GM18505 (cell line): Measurements from ENCODE around the gene CHRNA9.
A peak's percentile ranks its signal among the peaks of the same experiment; 100 is the strongest.

Experiments
- ATAC-seq: cut with Tn5 transposase; IDR thresholded peaks from one replicate; pipeline ENCODE4 v1.9.1; 2021; ENCODE audit not compliant: unreplicated experiment
- POLR2A ChIP-seq: IDR thresholded peaks from 4 replicates; pipeline ENCODE4 v1.6.1; 2011; ENCODE audit warnings: borderline replicate concordance; ENCODE audit not compliant: insufficient read depth, insufficient read length; ENCODE audit errors: extremely low read depth

The CHRNA9 gene

GRCh38 chr4:40305328-40306170 is 29.6 kb upstream of the CHRNA9 start:
- TF ChIP-seq POLR2A, result no peak
- ATAC-seq, result peak; percentile 40

GRCh38 chr4:40306226-40306625 is 28.9 kb upstream of the CHRNA9 start:
- TF ChIP-seq POLR2A, result no peak

GRCh38 chr4:40306976-40307375 is 28.2 kb upstream of the CHRNA9 start:
- TF ChIP-seq POLR2A, result no peak
- ATAC-seq, result no peak

More at GRCh38 chr4:40306226-40306625, 28.9 kb upstream of the CHRNA9 start:
- no peak for ATAC-seq

- peak; percentile 33 for TF ChIP-seq POLR2A
- ATAC-seq, result peak; percentile 23
These were observed 27.3 kb upstream of the CHRNA9 start for GRCh38 chr4:40307627-40308497.

- TF ChIP-seq POLR2A, result no peak
- no peak for ATAC-seq
These were observed 26.5 kb upstream of the CHRNA9 start for GRCh38 chr4:40308528-40309122.

- TF ChIP-seq POLR2A, result no peak
- no peak for ATAC-seq
These were observed 25.8 kb upstream of the CHRNA9 start for GRCh38 chr4:40309250-40309774.

- no peak for ATAC-seq
- TF ChIP-seq POLR2A, result no peak
These were observed 24.9 kb upstream of the CHRNA9 start for GRCh38 chr4:40310225-40310624.

GRCh38 chr4:40311811-40312346 is 23.3 kb upstream of the CHRNA9 start:
- no peak for ATAC-seq
- no peak for TF ChIP-seq POLR2A

GRCh38 chr4:40314951-40315350 is 20.2 kb upstream of the CHRNA9 start:
- ATAC-seq, result no peak
- no peak for TF ChIP-seq POLR2A

GRCh38 chr4:40316333-40316781 is 18.8 kb upstream of the CHRNA9 start:
- ATAC-seq, result peak; percentile 30
- no peak for TF ChIP-seq POLR2A

- TF ChIP-seq POLR2A, result no peak
- peak; percentile 44 for ATAC-seq
These were observed 18.1 kb upstream of the CHRNA9 start for GRCh38 chr4:40316782-40317635.
